GM21723 (cell line): Measurements from ENCODE around the gene ZNF555.
"Not testable (repeated sequence)": the region's sequence is repeated elsewhere in the genome, so short reads cannot be mapped to it uniquely, and the experiment has no call there.

Source experiments
- ATAC-seq: cut with Tn5 transposase; IDR thresholded peaks from one replicate; pipeline ENCODE4 v1.9.1; 2021; ENCODE audit warnings: mild to moderate bottlenecking, moderate library complexity; ENCODE audit not compliant: unreplicated experiment

ZNF555 gene

GRCh38 chr19:2840794-2841791 lies at the start of gene ZNF555:
TSS of gene ZNF555 (plus strand) at chr19:2841475. CDS start at chr19:2841573, 98 bp downstream.
- ATAC-seq = peak; percentile 92

DNA sequence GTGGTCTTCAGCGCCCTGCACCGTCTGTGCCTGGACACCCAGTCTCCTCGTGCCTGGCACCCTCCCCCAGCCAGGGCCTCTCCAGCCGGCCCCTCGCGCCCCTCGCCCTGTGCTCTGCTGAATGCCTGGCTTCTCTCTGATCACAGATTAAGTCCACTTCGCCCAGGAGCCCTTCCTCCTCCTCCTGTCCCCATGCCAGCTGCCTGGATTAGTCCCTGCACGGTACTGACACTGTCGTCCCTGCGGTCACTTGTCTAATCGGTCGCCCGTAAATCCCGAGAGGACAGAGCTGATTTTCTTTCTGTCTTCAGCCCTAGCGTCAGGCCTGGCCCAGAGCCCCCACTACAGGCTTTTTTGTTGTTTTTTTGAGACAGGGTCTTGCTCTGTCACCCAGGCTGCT lies 49.4 kb upstream of the ZNF555 start:
- no peak for ATAC-seq

- not testable (repeated sequence) for ATAC-seq
These were observed 48.6 kb upstream of the ZNF555 start for GRCh38 chr19:2792666-2793065.

DNA sequence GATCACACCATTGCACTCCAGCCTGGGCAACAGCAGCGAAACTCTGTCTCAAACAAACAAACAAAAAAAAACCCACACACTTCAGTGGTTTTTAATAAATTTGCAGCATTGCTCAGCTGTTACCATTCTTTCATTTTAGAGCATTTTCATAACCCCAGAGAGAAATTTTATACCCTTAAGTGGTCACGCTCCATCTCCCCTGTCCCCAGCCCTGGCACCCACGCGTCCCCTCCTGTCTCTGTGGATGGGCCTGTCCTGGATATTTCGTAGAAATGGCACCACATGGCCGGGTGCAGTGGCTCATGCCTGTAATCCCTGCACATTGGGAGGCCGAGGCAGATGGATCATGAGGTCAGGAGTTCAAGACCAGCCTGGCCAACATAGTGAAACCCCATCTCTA lies 48.1 kb upstream of the ZNF555 start:
- ATAC-seq = no peak

DNA sequence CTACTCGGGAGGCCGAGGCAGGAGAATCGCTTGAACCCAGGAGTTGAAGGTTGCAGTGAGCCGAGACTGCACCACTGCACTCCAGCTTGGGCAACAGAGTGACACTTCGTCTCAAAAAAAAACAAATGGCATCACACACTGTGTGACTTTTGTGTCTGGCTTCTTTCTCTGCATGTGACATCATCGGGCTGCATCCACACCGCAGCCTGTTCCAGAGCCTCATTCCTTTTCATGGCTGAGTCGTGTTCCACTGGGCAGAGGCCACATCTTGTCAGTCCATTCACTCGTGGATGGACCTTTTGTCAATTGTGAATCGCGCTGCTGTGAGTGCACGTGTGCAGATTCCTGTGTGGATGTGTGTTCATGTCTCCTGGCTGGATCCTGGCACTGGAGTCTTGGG lies 47.7 kb upstream of the ZNF555 start:
- no peak for ATAC-seq

GRCh38 chr19:2795827-2796658 lies 45.2 kb upstream of the ZNF555 start:
- no peak for ATAC-seq

DNA sequence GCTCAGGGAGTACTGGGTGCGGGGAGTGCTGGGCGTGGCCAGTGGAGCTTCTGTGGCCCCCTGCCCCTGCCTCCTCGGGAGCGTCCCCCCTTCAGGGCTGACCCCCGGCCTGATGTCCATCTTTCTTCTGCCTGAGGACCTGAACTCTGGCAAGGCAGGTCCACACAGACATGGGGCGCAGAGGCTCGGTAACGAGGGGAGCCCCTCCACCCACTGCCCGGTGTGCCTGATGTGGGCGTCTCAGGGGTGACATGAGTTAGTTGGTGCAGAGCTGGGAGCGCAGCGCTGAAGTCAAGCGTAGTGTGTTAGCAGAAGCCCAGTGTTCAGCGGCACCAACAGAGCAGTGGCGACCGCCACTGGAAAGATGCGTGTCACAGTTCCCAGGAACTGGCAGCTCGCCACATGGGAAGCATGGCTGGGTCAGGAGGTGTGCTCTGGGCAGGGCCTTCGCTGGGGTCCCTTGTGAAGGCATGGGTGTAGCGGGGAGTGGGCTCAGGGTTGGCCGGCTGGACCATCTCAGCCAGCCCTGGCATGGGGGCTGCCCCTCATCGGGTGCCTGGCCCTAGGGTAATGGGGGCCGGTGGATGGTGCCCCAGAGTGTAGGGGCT lies 44.5 kb upstream of the ZNF555 start:
- ATAC-seq = no peak

DNA sequence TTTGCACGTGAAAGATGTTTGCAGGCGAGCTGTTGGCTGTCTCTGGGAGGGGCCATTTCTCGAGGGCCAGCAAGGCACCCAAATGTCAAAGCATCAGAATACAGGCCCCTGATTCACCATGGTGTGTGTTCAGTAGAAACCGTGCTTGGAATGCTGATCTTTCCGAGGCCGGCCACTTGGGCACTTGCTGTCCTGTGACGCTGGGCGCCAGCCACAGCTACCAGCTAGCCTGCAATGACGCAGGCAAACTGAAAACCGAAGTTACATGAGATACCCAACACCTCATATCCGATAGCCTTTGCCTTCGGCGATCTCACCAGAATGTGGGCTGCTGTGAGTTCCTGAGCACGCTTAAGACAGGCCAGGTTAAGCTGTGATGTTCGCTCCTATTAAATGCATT lies 44.0 kb upstream of the ZNF555 start:
- ATAC-seq = no peak

- ATAC-seq = no peak
These were observed 43.1 kb upstream of the ZNF555 start for GRCh38 chr19:2798158-2798685.

DNA sequence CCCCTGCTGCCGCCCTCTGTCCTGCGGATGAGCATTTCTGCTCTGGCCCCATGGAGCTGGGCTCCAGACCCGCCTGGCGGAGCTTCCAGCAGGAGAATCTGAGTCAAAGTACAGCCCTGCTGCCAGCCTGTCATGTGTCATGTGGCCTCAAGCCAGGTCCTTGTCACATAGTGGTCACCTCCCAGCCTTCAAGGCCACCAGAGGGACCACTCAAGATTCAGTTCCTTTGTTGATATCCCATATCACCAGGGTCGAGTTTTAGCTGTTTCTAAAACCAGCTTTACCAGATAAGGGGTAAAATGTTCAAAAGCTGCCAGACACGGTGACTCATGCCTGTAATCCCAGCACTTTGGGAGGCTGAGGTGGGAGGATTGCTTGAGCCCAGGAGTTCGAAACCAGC lies 42.5 kb upstream of the ZNF555 start:
- no peak for ATAC-seq

DNA sequence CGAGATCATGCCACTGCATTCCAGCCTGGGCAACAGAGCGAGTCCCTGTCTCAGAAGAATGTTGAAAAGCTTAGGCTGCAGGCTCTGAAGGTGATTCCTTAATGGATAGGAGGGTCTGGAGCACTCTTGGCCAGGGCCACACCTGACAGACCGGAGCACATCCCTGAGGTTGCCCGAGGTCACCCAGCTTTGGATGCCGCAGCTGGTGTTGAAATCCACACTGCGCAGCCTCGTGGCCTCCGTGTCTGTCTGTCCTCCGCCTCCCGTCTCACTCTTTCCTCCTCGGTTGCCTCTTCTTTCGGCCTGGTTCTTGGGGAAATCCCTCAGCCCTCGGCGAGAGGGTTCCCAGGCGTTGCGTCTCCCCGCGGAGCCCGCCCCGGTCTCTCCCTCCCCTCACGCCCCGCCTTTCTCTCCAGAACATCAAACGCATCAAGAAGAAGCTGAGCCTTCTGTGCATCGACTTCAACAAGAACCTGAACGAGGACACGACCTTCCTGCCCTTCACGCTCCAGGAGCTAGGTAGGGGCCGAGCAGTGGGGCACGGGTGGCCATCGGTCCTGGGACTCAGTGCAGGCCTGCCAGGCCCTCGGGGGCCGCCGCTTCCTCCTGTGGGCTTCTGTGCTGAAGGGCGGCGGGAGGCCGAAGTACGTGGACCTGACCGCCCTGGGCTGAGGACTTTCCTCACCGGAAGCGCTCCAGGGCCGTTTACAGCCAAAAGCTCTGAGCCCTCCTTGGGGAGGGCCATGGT lies 41.8 kb upstream of the ZNF555 start:
- ATAC-seq = no peak

DNA sequence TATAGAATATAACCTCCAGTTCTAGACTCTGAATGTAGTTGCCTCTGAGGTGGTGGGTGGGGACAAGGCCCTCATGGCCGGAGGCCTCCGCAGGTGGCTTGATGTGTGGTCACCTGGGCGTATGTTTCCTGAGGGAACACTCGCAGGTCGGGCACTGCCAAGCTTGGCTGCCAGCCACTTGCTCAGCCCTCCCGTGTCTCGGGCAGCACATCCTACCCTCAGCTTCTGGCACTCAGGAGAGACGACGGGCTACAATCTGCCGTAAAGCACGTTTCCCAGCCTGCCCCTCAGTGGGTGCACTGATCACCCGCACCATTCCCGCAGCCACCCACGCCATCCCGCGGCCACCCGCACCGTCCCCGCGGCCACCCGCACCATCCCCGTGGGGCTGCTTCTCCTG lies 40.8 kb upstream of the ZNF555 start:
- no peak for ATAC-seq

DNA sequence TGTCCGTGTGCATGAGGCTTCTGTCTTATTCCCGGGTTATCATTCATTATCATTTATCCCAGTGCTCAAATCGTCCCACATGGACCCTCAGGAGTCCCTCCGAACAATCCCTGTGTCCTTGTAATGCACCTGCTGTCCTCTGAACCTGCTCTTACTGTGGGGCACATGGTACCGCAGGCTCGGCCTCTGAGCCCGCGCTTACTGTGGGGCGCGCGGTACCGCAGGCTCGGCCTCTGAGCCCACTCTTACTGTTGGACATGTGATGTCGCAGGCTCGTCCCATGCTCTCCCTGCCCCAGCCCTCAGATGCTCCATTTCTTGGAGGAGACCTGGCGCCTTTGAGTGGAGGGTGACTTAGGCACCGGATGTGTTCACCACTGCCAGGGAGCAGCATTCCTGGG lies 38.4 kb upstream of the ZNF555 start:
- ATAC-seq = no peak

DNA sequence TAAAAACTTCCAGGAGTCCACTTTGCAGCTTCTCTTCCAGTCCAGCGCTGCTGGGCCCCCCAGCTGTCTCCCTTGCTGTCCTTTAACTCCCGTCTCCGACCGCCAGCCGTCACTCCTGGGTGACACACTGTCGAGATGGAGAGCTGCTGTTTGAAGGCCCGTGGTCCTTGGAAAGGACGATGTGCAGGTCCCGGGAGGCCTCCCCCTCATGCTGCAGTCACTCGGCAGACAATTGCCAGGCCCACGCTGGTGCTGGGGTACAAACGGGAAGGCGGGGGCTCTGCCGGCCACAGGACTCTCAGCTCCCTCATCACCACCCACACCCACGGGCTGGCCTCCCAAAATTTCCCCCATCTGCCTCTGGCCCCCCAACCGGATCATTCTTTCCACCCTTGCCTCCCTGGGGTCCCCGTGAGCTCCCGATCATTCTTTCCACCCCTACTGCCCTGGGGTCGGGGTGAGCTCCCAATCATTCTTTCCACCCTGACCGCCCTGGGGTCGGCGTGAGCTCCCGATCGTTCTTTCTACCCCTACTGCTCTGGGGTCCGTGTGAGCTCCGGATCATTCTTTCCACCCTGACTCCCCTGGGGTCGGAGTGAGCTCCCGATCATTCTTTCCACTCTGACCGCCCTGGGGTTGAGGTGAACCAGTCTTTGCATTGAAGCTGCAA lies 37.7 kb upstream of the ZNF555 start:
- ATAC-seq = no peak

GRCh38 chr19:2804156-2805004 lies 36.9 kb upstream of the ZNF555 start:
- ATAC-seq = no peak

GRCh38 chr19:2805261-2805900 lies 35.9 kb upstream of the ZNF555 start:
- no peak for ATAC-seq

DNA sequence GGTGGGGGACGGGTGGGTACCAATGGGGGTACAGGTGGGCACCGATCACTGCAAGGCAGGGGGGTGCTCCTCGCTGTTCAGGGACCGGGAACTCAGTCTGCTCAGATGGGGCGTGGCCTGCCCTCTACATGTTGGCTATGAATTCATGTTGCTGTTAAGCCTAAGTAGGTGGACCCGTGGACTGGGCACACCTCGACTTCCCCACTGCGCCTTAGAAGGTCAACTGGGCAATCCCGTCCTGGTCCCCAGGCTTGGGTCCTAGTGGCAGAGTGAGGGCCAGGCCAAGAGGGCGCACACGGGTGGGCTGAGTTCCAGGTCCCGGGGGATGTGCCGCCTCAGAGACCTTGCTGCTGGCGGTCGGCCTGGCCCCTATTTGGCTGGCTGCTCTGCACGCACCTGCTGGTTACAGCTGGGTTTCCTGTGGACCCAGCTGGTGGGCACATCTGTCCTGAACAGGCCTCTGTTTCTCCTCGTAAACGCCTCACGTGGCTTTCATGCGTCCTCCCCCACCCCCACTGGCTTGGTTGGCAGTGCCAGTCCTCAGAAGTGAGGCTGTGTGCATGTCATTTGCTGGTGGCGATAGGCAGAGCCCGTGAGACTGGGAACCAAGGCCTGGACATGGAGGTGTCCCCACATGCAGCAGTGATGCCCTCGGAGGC lies 35.2 kb upstream of the ZNF555 start:
- no peak for ATAC-seq
